MM.1S (cell line): ENCODE measurements around the gene WDR82.

ENCODE experiments used
- EZH2 ChIP-seq: fragments of 300-600 bp; sonication (generic); optimal IDR thresholded peaks from 2 replicates; pipeline ENCODE3; 2017; ENCODE audit warnings: low read depth, mild to moderate bottlenecking, antibody characterized with exemption, low read length, mixed read lengths
- EZH2phosphoT487 ChIP-seq: fragments of 300-600 bp; sonication (generic); IDR thresholded peaks from 2 replicates; pipeline ENCODE4 v1.6.1; 2018; ENCODE audit warnings: antibody characterized with exemption, low read length
- TF ChIP-seq, protein P1 (sequence below): fragments of 300-600 bp; sonication (generic); IDR thresholded peaks from 2 replicates; pipeline ENCODE4 v1.5.1; 2016; ENCODE audit warnings: antibody characterized with exemption, low read length, mixed read lengths

DNA sequence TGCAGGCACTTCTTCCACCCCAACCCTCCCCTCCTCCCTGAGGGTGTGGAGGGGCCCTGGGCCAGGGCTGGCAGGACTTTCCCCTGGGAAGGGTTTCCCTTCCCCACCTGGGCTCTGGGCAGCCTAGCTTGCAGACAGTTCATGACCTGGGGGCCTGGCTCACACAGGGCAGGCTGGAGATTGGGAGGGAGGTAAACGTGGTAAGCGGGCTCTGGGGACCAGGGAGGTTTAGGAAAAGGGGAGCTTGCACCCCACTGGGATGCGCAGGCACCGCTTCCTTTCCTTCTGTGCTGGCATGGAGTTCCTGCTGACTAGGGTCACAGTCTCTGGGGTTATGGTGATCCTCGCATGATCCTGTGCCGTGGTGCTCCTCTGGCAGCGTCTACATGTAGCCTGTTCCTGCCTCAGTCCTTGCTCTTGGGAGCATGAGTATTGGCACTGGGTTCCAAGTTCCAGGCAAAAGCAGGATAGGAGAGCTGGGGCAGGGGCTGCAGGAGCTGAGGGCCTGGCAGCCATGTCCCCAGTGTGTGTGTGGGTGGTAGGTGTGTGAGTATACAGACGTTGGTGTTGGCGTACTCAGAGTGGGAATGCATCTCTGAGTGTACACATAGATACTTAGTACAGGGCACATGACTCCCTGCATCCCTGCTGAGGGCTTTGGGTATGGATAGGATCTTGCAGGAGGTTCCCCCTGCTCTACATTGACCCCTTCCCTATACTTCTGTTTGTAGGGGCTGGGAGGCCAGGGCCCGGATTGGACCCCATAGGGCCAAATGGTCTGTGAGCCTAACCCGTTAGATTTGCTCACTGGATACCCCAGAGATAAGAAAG, 16.1 kb upstream of the WDR82 start:
- TF ChIP-seq, protein P1, sequence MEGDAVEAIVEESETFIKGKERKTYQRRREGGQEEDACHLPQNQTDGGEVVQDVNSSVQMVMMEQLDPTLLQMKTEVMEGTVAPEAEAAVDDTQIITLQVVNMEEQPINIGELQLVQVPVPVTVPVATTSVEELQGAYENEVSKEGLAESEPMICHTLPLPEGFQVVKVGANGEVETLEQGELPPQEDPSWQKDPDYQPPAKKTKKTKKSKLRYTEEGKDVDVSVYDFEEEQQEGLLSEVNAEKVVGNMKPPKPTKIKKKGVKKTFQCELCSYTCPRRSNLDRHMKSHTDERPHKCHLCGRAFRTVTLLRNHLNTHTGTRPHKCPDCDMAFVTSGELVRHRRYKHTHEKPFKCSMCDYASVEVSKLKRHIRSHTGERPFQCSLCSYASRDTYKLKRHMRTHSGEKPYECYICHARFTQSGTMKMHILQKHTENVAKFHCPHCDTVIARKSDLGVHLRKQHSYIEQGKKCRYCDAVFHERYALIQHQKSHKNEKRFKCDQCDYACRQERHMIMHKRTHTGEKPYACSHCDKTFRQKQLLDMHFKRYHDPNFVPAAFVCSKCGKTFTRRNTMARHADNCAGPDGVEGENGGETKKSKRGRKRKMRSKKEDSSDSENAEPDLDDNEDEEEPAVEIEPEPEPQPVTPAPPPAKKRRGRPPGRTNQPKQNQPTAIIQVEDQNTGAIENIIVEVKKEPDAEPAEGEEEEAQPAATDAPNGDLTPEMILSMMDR, result no peak
- TF ChIP-seq EZH2phosphoT487 (no peak), EZH2 (no peak)
